ENCODE measurements around the gene SCN4A.
"Not testable (repeated sequence)": the region's sequence is repeated elsewhere in the genome, so short reads cannot be mapped to it uniquely, and the experiment has no call there.

The SCN4A gene

GRCh38 chr17:63972796-63973195, at the start of gene SCN4A:
TSS of gene SCN4A (minus strand) at chr17:63972918. CDS start at chr17:63972841, 77 bp downstream.
- DNase-seq (ENCODE audit: low spot score): no peak

- no peak for DNase-seq (ENCODE audit: low spot score)
Measured at GRCh38 chr17:64020056-64020766, 47.5 kb upstream of the SCN4A start, which contains the start of gene ICAM2. TSS of gene ICAM2 (minus strand) at chr17:64020633. CDS start at chr17:64006691, 13,942 bp downstream.

GRCh38 chr17:64019551-64019961, 46.8 kb upstream of the SCN4A start:
- not testable (repeated sequence) for DNase-seq (ENCODE audit: low spot score)

GRCh38 chr17:64017381-64017980, 44.8 kb upstream of the SCN4A start:
- no peak for DNase-seq (ENCODE audit: low spot score)

- DNase-seq (ENCODE audit: low spot score): no peak
Measured at GRCh38 chr17:64016974-64017373, 44.3 kb upstream of the SCN4A start.

GRCh38 chr17:64016231-64016784, 43.6 kb upstream of the SCN4A start:
- no peak for DNase-seq (ENCODE audit: low spot score)

- no peak for DNase-seq (ENCODE audit: low spot score)
Measured at GRCh38 chr17:64015447-64015846, 42.7 kb upstream of the SCN4A start.

GRCh38 chr17:64009571-64010402, 37.1 kb upstream of the SCN4A start:
- DNase-seq (ENCODE audit: low spot score): no peak

- DNase-seq (ENCODE audit: low spot score): no peak
Measured at GRCh38 chr17:64008830-64009229, 36.1 kb upstream of the SCN4A start.

- DNase-seq (ENCODE audit: low spot score): no peak
Measured at GRCh38 chr17:64008346-64008745, 35.6 kb upstream of the SCN4A start.

- DNase-seq (ENCODE audit: low spot score): no peak
Measured at GRCh38 chr17:64007838-64008282, 35.1 kb upstream of the SCN4A start.

- DNase-seq (ENCODE audit: low spot score): not testable (repeated sequence)
Measured at GRCh38 chr17:64007089-64007837, 34.5 kb upstream of the SCN4A start.

GRCh38 chr17:64006361-64007088, 33.8 kb upstream of the SCN4A start:
- no peak for DNase-seq (ENCODE audit: low spot score)

GRCh38 chr17:64005734-64006167, 33.0 kb upstream of the SCN4A start:
- peak; percentile 46 for DNase-seq (ENCODE audit: low spot score)

- DNase-seq (ENCODE audit: low spot score): no peak
Measured at GRCh38 chr17:64004903-64005733, 32.4 kb upstream of the SCN4A start.

- DNase-seq (ENCODE audit: low spot score): no peak
Measured at GRCh38 chr17:64004218-64004770, 31.6 kb upstream of the SCN4A start.

- no peak for DNase-seq (ENCODE audit: low spot score)
Measured at GRCh38 chr17:64003526-64004121, 30.9 kb upstream of the SCN4A start.

- DNase-seq (ENCODE audit: low spot score): no peak
Measured at GRCh38 chr17:64002658-64003525, 30.2 kb upstream of the SCN4A start.

All from D341Med (cell line).